Activated T-helper 1 cell treated with Interleukin-2 at 50 U/mL for 16 hours (primary cell): ENCODE measurements around the gene NEUROD4.

Experiments
- DNase-seq: peaks from one replicate; pipeline ENCODE4 v3.0.0-alpha.2; 2020; ENCODE audit warnings: low read depth

Gene NEUROD4

GRCh38 chr12:54998958-54999510 lies 20.7 kb upstream of the NEUROD4 start:
- no peak for DNase-seq

GRCh38 chr12:55001198-55001868 lies 18.4 kb upstream of the NEUROD4 start:
- no peak for DNase-seq

- no peak for DNase-seq
Measured at GRCh38 chr12:55002355-55002754, 17.4 kb upstream of the NEUROD4 start.

- no peak for DNase-seq
Measured at GRCh38 chr12:55008944-55009585, 10.7 kb upstream of the NEUROD4 start.

GRCh38 chr12:55017416-55017925 lies 2.3 kb upstream of the NEUROD4 start:
- DNase-seq: no peak

- no peak for DNase-seq
Measured at GRCh38 chr12:55024575-55024974, 4.8 kb downstream of the NEUROD4 start.

- no peak for DNase-seq
Measured at GRCh38 chr12:55025508-55025907, 5.7 kb downstream of the NEUROD4 start.

GRCh38 chr12:55034218-55034617 lies 14.4 kb downstream of the NEUROD4 start:
- DNase-seq: no peak

GRCh38 chr12:55036326-55037115 lies 16.7 kb downstream of the NEUROD4 start:
- DNase-seq: no peak

GRCh38 chr12:55037351-55037987 lies 17.7 kb downstream of the NEUROD4 start:
- DNase-seq: no peak

- no peak for DNase-seq
Measured at GRCh38 chr12:55039395-55040354, 19.9 kb downstream of the NEUROD4 start.

GRCh38 chr12:55041345-55042055 lies 21.7 kb downstream of the NEUROD4 start:
- no peak for DNase-seq

- no peak for DNase-seq
Measured at GRCh38 chr12:55043542-55043941, 23.8 kb downstream of the NEUROD4 start.

- DNase-seq: no peak
Measured at GRCh38 chr12:55044135-55044534, 24.4 kb downstream of the NEUROD4 start.

- no peak for DNase-seq
Measured at GRCh38 chr12:55049676-55050075, 29.9 kb downstream of the NEUROD4 start.

GRCh38 chr12:55051197-55051947 lies 31.6 kb downstream of the NEUROD4 start:
- no peak for DNase-seq

- no peak for DNase-seq
Measured at GRCh38 chr12:55057481-55057880, 37.7 kb downstream of the NEUROD4 start.

GRCh38 chr12:55058082-55058481 lies 38.3 kb downstream of the NEUROD4 start:
- DNase-seq: no peak

- DNase-seq: no peak
Measured at GRCh38 chr12:55058776-55059175, 39.0 kb downstream of the NEUROD4 start.
